Hematopoietic multipotent progenitor cell treated with erythropoietin and hydrocortisone succinate and interleukin-3 and kit ligand, for 17 days (in vitro differentiated cells): Measurements from ENCODE around the gene NFIX.
"Not testable (repeated sequence)": the region's sequence is repeated elsewhere in the genome, so short reads cannot be mapped to it uniquely, and the experiment has no call there.

Experiments used
- DNase-seq: peaks from one replicate; pipeline ENCODE4 v3.0.0-alpha.2; 2015; ENCODE audit warnings: low spot score

Gene NFIX

DNA sequence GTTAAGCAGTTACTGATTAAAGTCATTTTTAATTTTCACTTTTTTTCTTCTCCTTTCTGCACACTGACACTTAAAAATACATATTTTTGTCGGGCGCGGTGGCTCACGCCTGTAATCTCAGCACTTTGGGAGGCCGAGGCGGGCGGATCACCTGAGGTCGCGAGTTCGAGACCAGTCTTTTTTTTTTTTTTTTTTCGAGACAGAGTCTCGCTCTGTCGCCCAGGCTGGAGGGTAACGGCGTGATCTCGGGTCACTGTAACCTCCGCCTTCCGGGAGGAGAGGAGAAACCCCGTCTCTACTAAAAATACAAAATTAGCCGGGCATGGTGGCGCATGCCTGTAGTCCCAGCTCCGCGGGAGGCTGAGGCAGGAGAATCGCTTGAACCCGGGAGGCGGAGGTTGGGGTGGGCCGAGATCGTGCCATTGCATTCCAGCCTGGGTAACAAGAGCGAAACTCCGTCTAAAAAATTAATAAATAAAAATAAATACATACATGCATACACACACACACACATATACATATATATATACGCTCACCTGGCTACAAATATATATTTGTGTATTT, 37.8 kb upstream of the NFIX start:
- DNase-seq = not testable (repeated sequence)

GRCh38 chr19:12959481-12959880, 35.8 kb upstream of the NFIX start:
- no peak for DNase-seq

GRCh38 chr19:12965017-12965811, 30.1 kb upstream of the NFIX start:
- peak; percentile 90 for DNase-seq

GRCh38 chr19:12965812-12966135, 29.5 kb upstream of the NFIX start:
- DNase-seq = no peak

DNA sequence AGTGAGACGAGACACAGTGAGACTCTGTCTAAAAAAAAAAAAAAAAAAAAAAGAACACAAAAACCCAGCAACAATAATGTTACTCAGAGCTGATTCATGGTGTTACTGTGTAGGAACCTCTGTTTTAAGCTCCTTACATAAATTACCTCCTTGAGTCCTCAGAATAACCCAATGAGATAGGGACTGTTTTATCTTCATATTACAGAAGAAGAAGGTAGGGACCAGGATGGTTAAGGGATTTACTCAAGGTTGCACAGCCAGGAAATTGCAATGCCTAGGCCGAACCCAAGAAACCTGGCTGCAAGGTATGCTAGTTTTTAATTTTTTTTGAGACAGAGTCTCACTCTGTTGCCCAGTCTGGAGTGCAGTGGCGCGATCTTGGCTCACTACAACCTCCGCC, 27.4 kb upstream of the NFIX start:
- no peak for DNase-seq

- no peak for DNase-seq
These were observed 25.8 kb upstream of the NFIX start, which contains the start of gene DAND5 for GRCh38 chr19:12969292-12969988. Gene DAND5 (plus strand): TSS chr19:12969576. CDS start chr19:12969661, 85 bp downstream.

- DNase-seq = no peak
These were observed 25.0 kb upstream of the NFIX start for GRCh38 chr19:12970070-12970820.

DNA sequence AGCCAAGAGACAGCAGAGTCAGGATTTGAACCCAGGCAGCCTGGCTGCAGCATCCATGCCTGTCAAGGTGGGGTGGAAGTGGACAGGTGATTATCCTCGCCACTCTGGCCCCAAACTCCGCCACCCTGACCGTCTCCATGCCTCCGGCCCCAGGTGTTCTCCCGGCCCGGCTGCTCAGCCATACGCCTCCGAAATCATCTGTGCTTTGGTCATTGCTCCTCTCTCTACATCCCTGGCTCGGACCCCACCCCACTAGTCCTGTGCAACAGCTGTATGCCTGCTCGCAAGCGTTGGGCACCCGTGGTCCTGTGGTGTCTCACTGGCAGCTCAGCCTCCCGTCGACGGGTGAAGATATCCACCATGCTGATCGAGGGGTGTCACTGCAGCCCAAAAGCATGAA, 22.0 kb upstream of the NFIX start:
- no peak for DNase-seq

- peak; percentile 68 for DNase-seq
These were observed 20.7 kb upstream of the NFIX start for GRCh38 chr19:12974301-12975220.

DNA sequence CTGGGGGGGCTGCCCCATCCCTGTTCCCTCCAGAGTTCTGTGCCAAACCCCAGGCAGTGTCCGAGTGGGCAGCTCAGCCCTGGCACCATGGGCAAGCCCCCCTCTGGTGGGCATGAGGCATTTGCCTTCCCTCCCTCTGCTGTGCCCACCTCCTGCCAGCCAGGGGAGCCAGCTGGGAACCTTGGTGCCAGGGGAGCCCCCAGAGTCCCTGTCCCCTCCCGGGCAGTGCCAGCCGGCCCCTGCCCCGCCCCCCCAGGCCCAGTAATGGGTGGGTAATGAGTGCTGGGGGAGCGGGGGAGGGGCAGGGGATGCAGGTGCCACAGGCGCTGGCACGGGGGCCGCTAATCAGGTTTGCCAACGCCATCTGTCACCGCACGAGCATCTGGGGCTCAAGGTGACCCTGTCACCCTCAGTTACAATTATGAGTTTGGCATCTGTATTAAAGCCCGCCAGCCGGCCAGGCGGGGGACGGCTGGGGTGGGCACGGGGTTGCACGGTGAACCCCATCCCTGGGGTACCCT, 20.0 kb upstream of the NFIX start:
- no peak for DNase-seq

DNA sequence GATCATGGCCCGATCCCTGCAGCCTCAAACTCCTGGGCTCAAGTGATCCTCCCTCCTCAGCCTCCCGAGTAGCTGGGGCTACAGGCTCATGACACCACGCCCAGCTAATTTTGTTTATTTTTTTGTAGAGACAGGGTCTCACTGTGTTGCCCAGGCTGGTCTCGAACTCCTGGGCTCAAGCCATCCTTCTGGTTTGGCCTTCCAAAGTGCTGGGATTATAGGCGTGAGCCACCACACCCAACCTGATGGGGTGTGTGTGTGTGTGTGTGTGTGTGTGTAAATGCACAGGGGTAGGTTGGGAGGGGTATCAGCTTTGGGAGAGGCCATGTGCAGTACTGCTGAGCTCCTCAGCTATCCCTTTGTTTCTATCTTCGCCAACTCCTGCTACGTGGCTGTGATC, 19.2 kb upstream of the NFIX start:
- DNase-seq = not testable (repeated sequence)

DNA sequence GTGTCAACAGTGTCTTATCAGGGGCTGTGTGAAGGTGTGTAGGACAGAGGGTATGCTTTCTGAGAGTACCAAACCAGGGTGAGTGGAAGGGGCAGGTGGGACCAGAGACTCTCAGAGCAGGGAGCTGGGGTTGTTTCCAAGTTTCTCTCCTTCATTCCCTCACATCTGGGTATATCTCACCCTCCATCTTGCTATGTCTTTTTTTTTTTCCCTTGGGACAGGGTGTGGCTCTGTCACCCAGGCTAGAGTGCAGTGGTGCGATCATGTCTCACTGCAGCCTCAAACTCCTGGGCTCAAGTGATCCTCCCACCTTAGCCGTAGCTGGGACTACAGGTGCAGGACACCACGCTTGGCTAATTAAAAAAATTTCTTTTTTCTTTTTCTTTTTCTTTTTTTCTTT, 15.3 kb upstream of the NFIX start:
- no peak for DNase-seq

GRCh38 chr19:12982648-12983047, 12.6 kb upstream of the NFIX start:
- DNase-seq = no peak

DNA sequence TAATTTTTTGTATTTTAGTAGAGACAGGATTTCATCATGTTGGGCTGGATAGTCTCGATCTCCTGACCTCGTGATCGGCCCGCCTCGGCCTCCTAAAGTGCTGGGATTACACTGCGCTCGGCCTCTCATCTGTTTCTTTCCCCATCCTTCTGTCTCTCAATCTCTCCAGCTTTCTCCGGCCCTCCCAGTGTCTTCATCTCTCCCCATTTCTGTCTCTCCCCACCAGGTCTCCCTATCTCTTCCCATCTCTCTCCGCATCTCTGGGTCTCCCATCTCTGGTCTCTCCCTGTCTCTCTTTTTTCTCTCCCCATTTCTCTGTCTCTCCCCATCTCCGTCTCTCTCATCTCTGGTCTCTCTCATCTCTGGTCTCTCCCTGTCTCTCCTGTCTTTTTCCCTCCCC, 12.2 kb upstream of the NFIX start:
- DNase-seq = no peak

- peak; percentile 87 for DNase-seq
These were observed 11.6 kb upstream of the NFIX start for GRCh38 chr19:12983542-12984142.

GRCh38 chr19:12984143-12984627, 11.1 kb upstream of the NFIX start:
- no peak for DNase-seq

DNA sequence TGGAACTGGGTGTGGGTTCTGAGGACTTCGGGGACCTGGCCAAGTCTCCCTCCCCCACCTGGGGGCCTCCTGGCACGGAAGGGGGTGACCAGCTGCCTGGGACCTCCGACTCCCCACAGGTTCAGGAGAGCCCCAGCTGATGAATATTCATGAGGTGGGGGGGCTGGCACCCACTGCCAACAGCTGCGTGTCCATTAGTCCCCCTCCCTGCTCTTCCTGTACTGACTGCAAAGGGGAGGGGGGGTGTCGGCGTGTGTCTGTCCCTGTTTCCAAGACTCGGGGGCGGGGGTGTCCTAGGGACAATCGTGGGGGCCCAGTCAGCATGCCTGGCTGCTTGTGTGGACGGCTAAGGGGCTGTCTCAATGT, 10.6 kb upstream of the NFIX start:
- DNase-seq = no peak

DNA sequence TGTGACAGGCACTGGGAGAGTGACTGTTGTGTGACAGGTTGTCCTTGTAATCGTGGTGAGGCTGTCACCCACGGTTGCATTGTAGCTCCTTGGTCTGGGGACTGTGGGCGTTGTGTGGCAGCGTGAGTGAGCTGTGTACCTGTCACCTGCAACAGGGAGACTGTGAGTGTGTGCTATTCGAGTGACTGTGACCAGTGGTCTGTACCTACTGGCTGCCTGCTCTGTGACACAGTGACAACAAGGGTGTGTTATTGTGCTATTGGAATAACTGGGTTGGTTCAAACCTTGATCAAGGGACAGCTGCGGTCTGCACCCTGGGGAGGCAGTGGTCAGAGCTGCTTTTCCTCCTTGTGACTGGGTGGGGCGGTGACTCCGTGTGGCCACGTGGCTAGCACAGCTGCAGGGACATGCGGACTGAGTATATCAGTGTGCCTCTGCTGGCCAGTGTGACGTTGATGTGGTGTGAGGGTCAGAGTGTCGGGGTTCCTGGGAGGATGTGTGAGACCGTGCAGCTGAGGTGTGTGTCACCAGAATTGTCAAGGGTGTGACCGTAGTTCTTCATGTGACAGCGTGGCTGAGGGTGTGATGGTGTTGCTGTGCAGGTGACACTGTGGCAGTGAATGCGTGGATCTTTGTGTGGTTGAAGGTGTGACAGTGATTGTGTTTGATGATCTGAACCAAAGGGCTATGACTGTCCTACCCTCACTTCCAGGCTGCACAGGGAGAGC, 10.1 kb upstream of the NFIX start:
- DNase-seq = no peak

DNA sequence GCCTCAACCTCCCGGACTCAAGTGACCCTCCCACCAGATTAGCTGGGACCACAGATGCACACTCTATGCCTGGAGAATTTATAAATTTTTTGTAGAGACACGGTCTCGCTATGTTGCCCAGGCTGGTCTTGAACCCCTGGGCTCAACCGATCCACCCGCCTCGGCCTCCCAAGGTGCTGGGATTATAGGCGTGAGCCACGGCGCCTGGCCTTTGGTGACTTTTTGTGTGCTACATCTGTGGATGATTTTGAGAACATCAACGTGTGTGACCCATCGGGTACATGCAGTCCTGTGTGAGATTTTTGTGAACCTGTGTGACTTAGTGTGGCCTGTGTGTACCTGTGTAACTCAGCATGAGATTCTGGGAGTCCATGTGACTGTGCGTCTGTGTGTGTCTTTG, 8.5 kb upstream of the NFIX start:
- no peak for DNase-seq

DNA sequence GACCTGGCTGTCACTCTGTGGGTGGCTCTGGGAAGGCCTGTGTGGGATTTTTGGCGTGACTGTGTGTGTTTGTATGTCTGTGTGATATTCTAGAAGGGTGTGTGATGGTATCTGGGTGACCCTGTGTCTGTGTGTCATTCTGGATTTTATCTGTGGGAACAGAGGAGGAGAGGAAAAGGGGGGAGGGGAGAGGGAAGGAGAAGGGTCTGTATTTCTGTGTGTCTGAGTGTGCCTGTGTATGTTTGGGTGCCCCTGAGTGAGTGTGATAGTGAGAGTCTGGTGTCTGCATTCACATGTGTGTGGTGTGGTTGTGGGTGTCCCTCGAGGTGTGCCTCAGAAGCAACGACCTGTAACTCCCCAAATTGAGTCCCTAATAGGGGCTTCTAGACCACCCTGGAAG, 8.1 kb upstream of the NFIX start:
- no peak for DNase-seq
